ENCODE measurements around the gene SPDYE16. TPM values are rescaled to one million over a fixed set of nuclear protein-coding genes. Genes with fewer than 3 reads are reported as not detected.
"Not testable (repeated sequence)": the region's sequence is repeated elsewhere in the genome, so short reads cannot be mapped to it uniquely, and the experiment has no call there.

The SPDYE16 gene
- total and polyA plus RNA-seq, 2 experiments from 2014 or later = 0.53 TPM; not detected in 1

- H3K27me3 ChIP-seq (replicated peaks; ENCODE audit: insufficient read depth); H3K36me3 ChIP-seq (ENCODE audit: low read depth); H3K9me3 ChIP-seq (ENCODE audit: low read depth); H2AFZ ChIP-seq; H3K9me2 ChIP-seq (ENCODE audit: insufficient read depth); in situ Hi-C loops (cut with MboI); H3K27ac ChIP-seq; H3K4me2 ChIP-seq (ENCODE audit: unreplicated experiment); H3K9ac ChIP-seq; H4K20me1 ChIP-seq (ENCODE audit: insufficient read depth); DNase-seq; H3K4me3 ChIP-seq: not testable (repeated sequence)
- H3K79me2 ChIP-seq (ENCODE audit: insufficient read depth) = peaks cover 86% of the 10 kb centered on the region
- peaks cover 31% of the 10 kb centered on the region for H3K4me1 ChIP-seq (ENCODE audit: insufficient read depth)
- 86 to 94% methylated on average over 1 to 4 of the region's 4 CpGs for WGBS, 2 experiments (ENCODE audit: low coverage in 1 of 2, low lambda C conversion rate in 2 of 2, missing lambda C conversion rate in 2 of 2)
- peaks cover 37% of the 10 kb centered on the region for H3F3A ChIP-seq (ENCODE audit: insufficient read depth)
Measured at GRCh38 chr7:76567311-76567710, 24.2 kb upstream of the SPDYE16 start.

- H3K27me3 ChIP-seq (replicated peaks; ENCODE audit: insufficient read depth); H3K27ac ChIP-seq; in situ Hi-C loops (cut with MboI); H3K9me2 ChIP-seq (ENCODE audit: insufficient read depth); H3K9me3 ChIP-seq (ENCODE audit: low read depth); DNase-seq; H4K20me1 ChIP-seq (ENCODE audit: insufficient read depth); H3K36me3 ChIP-seq (ENCODE audit: low read depth); H2AFZ ChIP-seq; H3K4me3 ChIP-seq; H3K4me2 ChIP-seq (ENCODE audit: unreplicated experiment); H3K9ac ChIP-seq: not testable (repeated sequence)
- peaks cover 96% of the 10 kb centered on the region for H3K79me2 ChIP-seq (ENCODE audit: insufficient read depth)
- WGBS, 2 experiments (ENCODE audit: low coverage in 1 of 2, low lambda C conversion rate in 2 of 2, missing lambda C conversion rate in 2 of 2) = 77 to 86% methylated on average over 3 of the region's 3 CpGs
- peaks cover 17% of the 10 kb centered on the region for H3K4me1 ChIP-seq (ENCODE audit: insufficient read depth)
- peaks cover 18% of the 10 kb centered on the region for H3F3A ChIP-seq (ENCODE audit: insufficient read depth)
Measured at GRCh38 chr7:76565001-76565400, 21.9 kb upstream of the SPDYE16 start.

GRCh38 chr7:76561342-76561741, 18.2 kb upstream of the SPDYE16 start:
- H3K36me3 ChIP-seq (ENCODE audit: low read depth); H4K20me1 ChIP-seq (ENCODE audit: insufficient read depth); H3K4me1 ChIP-seq (ENCODE audit: insufficient read depth); H3F3A ChIP-seq (ENCODE audit: insufficient read depth); H3K9me3 ChIP-seq (ENCODE audit: low read depth); H3K4me3 ChIP-seq; H2AFZ ChIP-seq; H3K27me3 ChIP-seq (replicated peaks; ENCODE audit: insufficient read depth); H3K9ac ChIP-seq; in situ Hi-C loops (cut with MboI); DNase-seq; H3K9me2 ChIP-seq (ENCODE audit: insufficient read depth); H3K27ac ChIP-seq; H3K4me2 ChIP-seq (ENCODE audit: unreplicated experiment): not testable (repeated sequence)
- H3K79me2 ChIP-seq (ENCODE audit: insufficient read depth) = peaks cover 94% of the 10 kb centered on the region
- 96 to 100% methylated on average over 3 of the region's 3 CpGs for WGBS, 2 experiments (ENCODE audit: low coverage in 1 of 2, low lambda C conversion rate in 2 of 2, missing lambda C conversion rate in 2 of 2)

- H4K20me1 ChIP-seq (ENCODE audit: insufficient read depth); DNase-seq; H3K9ac ChIP-seq; H3F3A ChIP-seq (ENCODE audit: insufficient read depth); H2AFZ ChIP-seq; H3K9me3 ChIP-seq (ENCODE audit: low read depth); in situ Hi-C loops (cut with MboI); H3K4me1 ChIP-seq (ENCODE audit: insufficient read depth); H3K27ac ChIP-seq; H3K9me2 ChIP-seq (ENCODE audit: insufficient read depth); H3K27me3 ChIP-seq (replicated peaks; ENCODE audit: insufficient read depth); H3K4me2 ChIP-seq (ENCODE audit: unreplicated experiment); H3K36me3 ChIP-seq (ENCODE audit: low read depth); H3K4me3 ChIP-seq: not testable (repeated sequence)
- H3K79me2 ChIP-seq (ENCODE audit: insufficient read depth) = peaks cover 94% of the 10 kb centered on the region
- WGBS, 2 experiments (ENCODE audit: low coverage in 1 of 2, low lambda C conversion rate in 2 of 2, missing lambda C conversion rate in 2 of 2) = 72 to 77% methylated on average over 3 to 4 of the region's 4 CpGs
Measured at GRCh38 chr7:76560157-76560556, 17.1 kb upstream of the SPDYE16 start.

- H3K36me3 ChIP-seq (ENCODE audit: low read depth); H3K4me1 ChIP-seq (ENCODE audit: insufficient read depth); H3K27me3 ChIP-seq (replicated peaks; ENCODE audit: insufficient read depth); H3K9ac ChIP-seq; DNase-seq; H3F3A ChIP-seq (ENCODE audit: insufficient read depth); H2AFZ ChIP-seq; H3K9me3 ChIP-seq (ENCODE audit: low read depth); H3K4me3 ChIP-seq; H3K4me2 ChIP-seq (ENCODE audit: unreplicated experiment); H4K20me1 ChIP-seq (ENCODE audit: insufficient read depth); in situ Hi-C loops (cut with MboI); H3K9me2 ChIP-seq (ENCODE audit: insufficient read depth); H3K27ac ChIP-seq: not testable (repeated sequence)
- 64 to 72% methylated on average over 6 of the region's 6 CpGs for WGBS, 2 experiments (ENCODE audit: low coverage in 1 of 2, low lambda C conversion rate in 2 of 2, missing lambda C conversion rate in 2 of 2)
- peaks cover 97% of the 10 kb centered on the region for H3K79me2 ChIP-seq (ENCODE audit: insufficient read depth)
Measured at GRCh38 chr7:76559685-76560084, 16.6 kb upstream of the SPDYE16 start.

- H3K4me2 ChIP-seq (ENCODE audit: unreplicated experiment); H3K27ac ChIP-seq; H3K9ac ChIP-seq; H3K9me3 ChIP-seq (ENCODE audit: low read depth); H3F3A ChIP-seq (ENCODE audit: insufficient read depth); H3K9me2 ChIP-seq (ENCODE audit: insufficient read depth); H3K4me3 ChIP-seq; H3K4me1 ChIP-seq (ENCODE audit: insufficient read depth); H4K20me1 ChIP-seq (ENCODE audit: insufficient read depth); H3K36me3 ChIP-seq (ENCODE audit: low read depth); H2AFZ ChIP-seq; in situ Hi-C loops (cut with MboI); H3K27me3 ChIP-seq (replicated peaks; ENCODE audit: insufficient read depth); DNase-seq: not testable (repeated sequence)
- WGBS, 2 experiments (ENCODE audit: low coverage in 1 of 2, low lambda C conversion rate in 2 of 2, missing lambda C conversion rate in 2 of 2) = 85 to 91% methylated on average over 6 of the region's 6 CpGs
- peaks cover 70% of the 10 kb centered on the region for H3K79me2 ChIP-seq (ENCODE audit: insufficient read depth)
Measured at GRCh38 chr7:76551992-76552391, 8.9 kb upstream of the SPDYE16 start.

- H3K9me2 ChIP-seq (ENCODE audit: insufficient read depth); H3F3A ChIP-seq (ENCODE audit: insufficient read depth); H3K4me1 ChIP-seq (ENCODE audit: insufficient read depth); in situ Hi-C loops (cut with MboI); H4K20me1 ChIP-seq (ENCODE audit: insufficient read depth); H3K27me3 ChIP-seq (replicated peaks; ENCODE audit: insufficient read depth); H3K9me3 ChIP-seq (ENCODE audit: low read depth); H3K36me3 ChIP-seq (ENCODE audit: low read depth): not testable (repeated sequence)
- peak overlapping the region; percentile 99 for H3K9ac ChIP-seq
- H3K27ac ChIP-seq = peak overlapping the region; percentile 88
- H2AFZ ChIP-seq = peak overlapping the region; percentile 89
- peak overlapping the region; percentile 92 for H3K4me3 ChIP-seq
- peaks cover 49% of the 10 kb centered on the region for H3K79me2 ChIP-seq (ENCODE audit: insufficient read depth)
- 1 to 2% methylated on average over 12 to 17 of the region's 19 CpGs for WGBS, 2 experiments (ENCODE audit: low coverage in 1 of 2, low lambda C conversion rate in 2 of 2, missing lambda C conversion rate in 2 of 2)
- DNase-seq = peak; percentile 18
- H3K4me2 ChIP-seq (ENCODE audit: unreplicated experiment) = peak overlapping the region; percentile 80
Measured at GRCh38 chr7:76549855-76550248, 6.8 kb upstream of the SPDYE16 start.

Data from GM23248 (cell line).